GM18951 (cell line): ENCODE results near the gene AGK.
"Not testable (repeated sequence)": the region's sequence is repeated elsewhere in the genome, so short reads cannot be mapped to it uniquely, and the experiment has no call there.

Source experiments
- POLR2A ChIP-seq: IDR thresholded peaks from 4 replicates; pipeline ENCODE4 v1.6.1; 2011; ENCODE audit warnings: mild to moderate bottlenecking; ENCODE audit not compliant: insufficient read length, insufficient read depth; ENCODE audit errors: extremely low read depth
- in situ Hi-C: fragments of 300-500 bp; cut with MboI; formaldehyde crosslinking; loops from one replicate; pipeline ENCODE4 v1.12.0; 2022; ENCODE audit warnings: low sequenced_read_pairs, mixed read lengths, inconsistent platforms; ENCODE audit not compliant: unreplicated experiment

The AGK gene

GRCh38 chr7:141533149-141533949 lies 17.9 kb upstream of the AGK start:
- in situ Hi-C loops, result no loop called here

GRCh38 chr7:141534757-141535737 lies 16.2 kb upstream of the AGK start:
- TF ChIP-seq POLR2A, result no peak
- in situ Hi-C loops, result no loop called here

More at GRCh38 chr7:141533149-141533949, 17.9 kb upstream of the AGK start:
- no peak for TF ChIP-seq POLR2A

- no peak for TF ChIP-seq POLR2A
- in situ Hi-C loops, result no loop called here
Measured at GRCh38 chr7:141537906-141538305, 13.3 kb upstream of the AGK start.

- in situ Hi-C loops, result no loop called here
- TF ChIP-seq POLR2A, result no peak
Measured at GRCh38 chr7:141541375-141541774, 9.8 kb upstream of the AGK start.

- in situ Hi-C loops, result no loop called here
- no peak for TF ChIP-seq POLR2A
Measured at GRCh38 chr7:141544831-141545230, 6.4 kb upstream of the AGK start.

DNA sequence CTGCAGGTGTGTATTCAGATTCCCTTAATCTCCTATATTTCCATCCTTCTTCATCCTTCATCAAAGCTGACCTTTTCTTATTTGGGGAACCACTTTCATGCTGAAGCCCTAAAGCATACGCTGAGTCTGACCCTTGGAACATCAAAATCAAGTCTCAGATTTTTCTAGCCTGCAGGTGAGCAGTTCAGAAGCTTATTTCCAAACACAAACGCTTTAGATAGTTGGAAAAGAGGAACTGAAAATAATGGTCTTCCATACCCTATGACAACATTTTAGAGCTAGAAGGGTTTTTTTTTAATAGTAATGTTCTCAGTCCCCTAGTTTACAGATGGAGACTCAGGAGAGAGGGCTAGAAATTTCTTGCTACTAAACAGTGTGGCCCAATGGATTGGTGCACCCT lies 1.6 kb upstream of the AGK start:
- in situ Hi-C loops, result no loop called here

GRCh38 chr7:141550386-141551093 lies 670 bp upstream of the AGK start:
- in situ Hi-C loops, result no loop called here

More for the DNA sequence above, 1.6 kb upstream of the AGK start:
- TF ChIP-seq POLR2A, result no peak

GRCh38 chr7:141551782-141552181 lies 572 bp downstream of the AGK start:
- no peak for TF ChIP-seq POLR2A

More at GRCh38 chr7:141550386-141551093, 670 bp upstream of the AGK start:
- no peak for TF ChIP-seq POLR2A

GRCh38 chr7:141557360-141557759 lies 6.2 kb downstream of the AGK start:
- TF ChIP-seq POLR2A, result no peak
- in situ Hi-C loops, result no loop called here

More at GRCh38 chr7:141551782-141552181, 572 bp downstream of the AGK start:
- in situ Hi-C loops, result no loop called here

GRCh38 chr7:141557831-141558531 lies 6.8 kb downstream of the AGK start:
- in situ Hi-C loops, result not testable (repeated sequence)

DNA sequence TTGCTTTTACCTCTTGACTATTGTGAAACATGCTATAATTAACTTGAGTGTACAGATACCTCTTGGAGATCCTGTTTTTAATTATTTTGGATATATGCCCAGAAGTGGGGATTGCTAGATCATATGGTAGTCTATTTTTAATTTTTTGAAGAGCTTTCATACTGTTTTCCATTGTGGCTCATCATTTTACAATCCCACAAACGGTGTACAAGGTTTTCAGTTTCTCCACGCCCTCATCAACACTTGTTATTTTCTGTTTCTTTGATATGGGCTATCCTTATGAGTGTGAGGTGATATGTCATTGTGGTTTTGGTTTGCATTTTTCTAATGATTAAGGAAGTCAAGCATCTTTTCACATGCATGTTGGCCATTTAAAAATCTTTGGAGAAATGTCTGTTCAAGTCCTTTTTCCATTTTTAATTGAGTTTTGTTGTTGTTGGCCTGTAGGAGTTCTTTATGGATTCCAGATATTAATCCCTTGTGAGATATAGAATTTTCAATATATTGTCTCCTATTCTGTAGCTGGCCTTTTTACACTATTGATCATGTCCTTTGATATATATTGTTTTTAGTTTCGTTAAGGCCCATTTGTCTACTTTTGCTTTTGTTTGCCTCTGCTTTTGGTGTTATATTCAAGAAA lies 7.5 kb downstream of the AGK start:
- TF ChIP-seq POLR2A, result no peak
- in situ Hi-C loops, result no loop called here

DNA sequence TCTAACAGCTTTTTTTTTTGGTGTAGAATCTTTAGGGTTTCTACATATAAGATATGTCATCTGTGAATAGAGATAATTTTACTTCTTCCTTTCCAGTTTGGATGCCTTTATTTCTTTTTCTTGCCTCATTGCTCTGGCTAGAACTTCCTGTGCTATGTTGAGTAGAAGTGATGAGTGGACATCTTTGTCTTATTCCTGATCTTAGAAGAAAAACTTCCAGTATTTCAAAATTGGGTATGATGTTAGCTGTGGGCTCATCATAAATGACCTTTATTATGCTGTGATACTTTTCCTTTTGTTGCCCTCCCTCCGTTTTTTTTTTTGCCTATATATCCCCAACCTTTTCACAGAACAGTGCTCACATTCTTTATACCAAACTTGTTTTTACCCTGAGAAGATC lies 8.8 kb downstream of the AGK start:
- in situ Hi-C loops, result no loop called here
- TF ChIP-seq POLR2A, result no peak
